NCI-H2171 (cell line): ENCODE data around the gene SORL1.

ENCODE experiments used
- DNase-seq: peaks from one replicate; lab custom pipeline; 2025; lab: John Stamatoyannopoulos, UW

Gene SORL1

DNA sequence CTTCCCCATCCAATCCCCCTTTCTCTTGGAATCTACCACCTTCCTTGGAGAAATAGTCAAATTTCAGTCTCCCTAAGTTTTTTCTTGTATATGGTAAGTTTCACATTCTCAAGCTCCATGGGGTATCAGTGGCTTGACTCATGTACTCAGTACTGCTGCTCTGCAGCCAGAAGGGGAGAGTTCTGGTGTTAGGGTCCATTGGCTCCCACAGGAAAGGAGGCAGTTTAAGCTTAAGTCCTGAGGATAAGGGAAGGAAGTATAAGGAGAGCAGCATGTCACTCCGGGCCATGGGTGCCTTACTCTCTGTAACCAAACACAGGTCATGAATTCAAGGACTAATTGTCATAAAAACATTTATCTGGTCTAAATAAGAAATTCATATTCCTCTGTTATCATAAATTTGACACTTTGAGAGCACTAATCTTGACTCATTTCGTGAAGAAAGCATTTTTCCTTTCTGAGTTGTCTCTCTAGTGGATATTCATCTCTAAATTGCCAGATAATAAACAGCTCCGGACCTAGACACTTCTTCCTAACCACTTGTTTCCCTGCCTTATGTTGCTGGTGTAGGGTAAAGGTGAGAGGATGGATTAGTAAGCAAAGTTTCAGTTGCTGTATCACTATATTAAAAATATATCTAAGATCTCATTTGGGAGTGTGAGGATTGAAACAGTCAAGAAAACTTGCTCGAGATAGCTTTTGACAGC, 20.1 kb upstream of the SORL1 start:
- no peak for DNase-seq

DNA sequence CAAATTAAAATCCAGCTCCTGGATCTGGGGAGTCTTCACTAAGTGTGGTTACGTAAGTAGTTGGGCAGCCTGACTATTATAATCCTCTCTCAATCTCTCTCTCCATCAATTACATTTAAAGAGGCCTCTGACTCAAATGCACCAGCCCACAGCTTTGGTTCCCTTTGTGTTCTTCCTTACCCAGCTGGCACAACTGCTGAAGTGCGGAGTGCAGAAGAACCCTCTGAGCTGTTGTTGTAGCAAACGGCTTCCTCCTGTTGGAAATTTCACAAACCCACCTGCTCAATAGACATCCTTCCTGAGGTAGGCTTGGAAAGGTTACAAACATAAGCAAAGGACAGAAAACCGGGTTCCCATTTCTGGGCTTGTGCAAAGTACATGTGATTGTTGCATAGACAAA, 17.0 kb upstream of the SORL1 start:
- no peak for DNase-seq

DNA sequence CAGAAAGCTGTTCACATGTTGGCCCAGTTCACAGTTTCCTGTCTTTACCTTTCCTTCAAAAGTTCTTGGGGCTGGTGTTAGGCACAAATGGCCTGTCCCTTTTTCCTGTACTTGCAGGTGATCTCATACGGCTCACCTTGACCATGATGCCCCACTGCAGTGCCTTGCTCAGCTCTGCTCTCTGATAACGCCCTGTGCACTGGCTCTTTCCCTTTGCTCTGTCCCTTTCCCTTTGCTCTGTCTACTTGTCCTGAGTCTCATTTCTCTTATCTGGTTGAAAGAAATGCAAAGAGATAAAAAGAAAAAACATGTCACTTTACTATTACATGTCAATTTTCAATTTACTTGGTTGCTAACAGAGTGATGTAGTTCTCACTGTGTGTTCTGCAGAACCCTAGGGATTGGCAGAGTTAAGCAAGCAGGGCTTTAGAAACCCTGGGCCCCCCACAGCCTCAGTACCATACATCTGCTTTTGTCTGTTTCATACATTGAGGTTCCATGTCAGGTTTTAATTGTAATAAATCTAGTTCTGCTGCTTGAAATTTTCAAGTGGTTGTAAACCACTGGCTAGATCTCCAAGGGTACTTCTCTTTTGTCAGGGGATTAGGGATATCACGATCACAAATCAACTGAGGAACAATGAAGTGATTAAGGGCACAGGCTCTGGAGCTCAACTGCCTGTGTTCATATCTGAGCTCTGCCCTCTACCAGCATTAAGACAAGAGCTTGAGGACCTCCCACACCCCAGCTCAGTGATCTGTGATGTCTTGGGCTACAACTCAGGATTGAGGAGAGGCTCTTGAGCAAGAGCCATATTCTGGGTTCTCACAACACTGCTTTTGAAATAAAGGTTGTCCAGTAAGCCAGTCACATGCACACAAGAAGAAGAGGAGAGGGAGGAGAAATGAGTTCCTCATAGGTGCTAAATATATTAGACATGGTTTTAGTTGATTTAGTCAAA, 16.3 kb upstream of the SORL1 start:
- no peak for DNase-seq

DNA sequence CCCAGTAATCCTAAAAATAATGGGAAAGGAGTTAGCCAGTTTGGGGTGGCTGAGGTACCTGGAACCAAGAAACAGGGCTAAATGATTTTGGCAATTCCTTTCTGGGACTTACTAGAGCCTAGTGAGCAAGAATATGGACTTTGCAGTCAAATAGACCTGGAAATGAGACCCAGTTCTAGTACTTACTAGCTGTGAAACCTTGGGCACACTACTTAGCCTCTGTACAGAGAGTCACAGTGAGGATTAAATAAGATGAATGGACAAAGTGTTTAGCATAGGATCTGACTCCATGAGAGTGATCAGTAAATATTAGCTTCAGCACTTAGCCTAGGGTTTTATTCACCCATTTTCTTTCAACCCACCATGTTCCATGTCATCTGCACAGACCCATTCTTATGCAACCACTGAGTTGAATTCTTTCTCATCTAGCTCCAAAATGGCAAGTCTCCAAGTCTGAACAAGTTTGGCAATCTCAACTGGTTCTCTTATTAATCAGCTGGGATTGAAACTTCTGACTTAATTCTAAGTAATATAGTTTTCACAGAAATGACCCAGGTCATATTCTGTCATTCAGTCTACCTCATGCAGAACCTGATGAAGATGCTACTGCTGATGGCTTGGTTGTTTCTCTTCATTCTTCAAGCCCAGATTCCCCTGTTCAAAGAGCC, 15.0 kb upstream of the SORL1 start:
- DNase-seq: no peak

DNA sequence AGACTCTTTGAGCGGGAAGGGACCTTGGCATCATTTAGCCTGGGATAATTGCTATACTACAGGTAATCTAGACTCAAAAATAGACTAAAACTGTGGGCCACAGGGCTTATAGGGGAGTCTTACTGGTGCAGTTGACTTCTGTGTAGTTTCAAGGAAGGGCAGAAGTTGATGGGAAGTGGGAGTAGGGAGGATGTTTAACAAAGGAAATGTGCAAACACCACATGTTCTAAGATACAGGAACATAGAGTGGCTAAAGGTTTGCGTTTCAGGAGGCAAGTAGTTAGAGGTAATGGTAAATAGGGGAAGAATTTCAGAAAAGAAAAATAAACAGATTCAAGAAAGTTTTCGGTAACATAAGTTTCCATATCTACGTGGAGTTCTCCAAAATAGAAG, 14.4 kb upstream of the SORL1 start:
- DNase-seq: no peak

DNA sequence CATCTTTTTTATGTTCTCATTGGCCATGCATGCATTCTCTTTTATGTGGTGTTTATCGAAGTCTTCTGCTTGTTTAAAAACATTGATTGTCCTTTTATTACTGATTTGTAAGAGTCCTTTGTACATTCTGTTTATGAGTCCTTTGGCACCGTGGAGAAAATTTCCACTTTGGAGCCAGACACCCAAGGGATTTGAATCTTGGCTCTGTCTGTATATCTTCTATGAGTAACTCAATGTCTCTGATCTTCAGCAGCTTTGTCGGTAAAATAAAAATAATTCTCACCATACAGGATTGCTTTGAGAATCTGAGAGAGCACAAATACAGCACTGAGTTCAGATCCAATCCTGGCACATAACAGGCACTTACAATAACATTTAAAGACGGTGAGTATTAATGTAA, 12.8 kb upstream of the SORL1 start:
- DNase-seq: no peak

DNA sequence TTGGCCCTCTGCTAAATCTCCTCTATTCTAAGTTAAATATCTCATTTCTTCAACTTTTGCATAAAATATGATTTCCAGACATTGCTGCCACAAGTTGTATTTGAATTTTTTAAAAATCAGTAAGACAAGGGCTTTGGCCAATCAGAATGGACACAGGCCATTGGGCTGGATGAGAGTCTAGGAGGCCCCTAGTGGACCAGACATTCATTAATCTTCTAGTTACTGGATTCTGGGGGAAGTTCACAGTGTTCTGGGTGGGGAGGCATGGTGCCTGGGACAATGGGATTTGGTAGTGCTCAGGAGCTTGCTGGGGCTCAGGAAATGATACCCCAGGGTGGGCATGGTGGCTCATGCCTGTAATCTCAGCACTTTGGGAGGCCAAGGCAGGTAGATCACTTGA, 12.4 kb upstream of the SORL1 start:
- DNase-seq: no peak

DNA sequence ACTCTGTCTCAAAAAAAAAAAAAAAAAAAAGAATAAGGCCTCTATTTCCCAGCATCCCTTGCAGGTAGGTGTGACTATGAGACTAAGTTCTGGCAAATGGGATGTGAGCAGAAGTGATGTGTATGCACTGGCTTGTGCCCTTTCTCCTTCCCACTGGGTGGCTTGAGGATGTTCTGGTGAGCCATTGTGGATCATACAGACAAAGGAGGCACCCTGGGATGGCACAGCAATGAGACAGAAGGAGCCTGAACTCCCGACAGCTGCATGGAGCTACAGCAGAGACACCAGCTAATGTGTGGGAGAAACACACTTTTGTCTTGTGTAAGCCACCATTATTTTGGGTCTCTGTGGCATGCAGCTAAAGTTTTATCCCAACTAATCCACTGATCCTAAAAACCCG, 10.6 kb upstream of the SORL1 start:
- DNase-seq: no peak

DNA sequence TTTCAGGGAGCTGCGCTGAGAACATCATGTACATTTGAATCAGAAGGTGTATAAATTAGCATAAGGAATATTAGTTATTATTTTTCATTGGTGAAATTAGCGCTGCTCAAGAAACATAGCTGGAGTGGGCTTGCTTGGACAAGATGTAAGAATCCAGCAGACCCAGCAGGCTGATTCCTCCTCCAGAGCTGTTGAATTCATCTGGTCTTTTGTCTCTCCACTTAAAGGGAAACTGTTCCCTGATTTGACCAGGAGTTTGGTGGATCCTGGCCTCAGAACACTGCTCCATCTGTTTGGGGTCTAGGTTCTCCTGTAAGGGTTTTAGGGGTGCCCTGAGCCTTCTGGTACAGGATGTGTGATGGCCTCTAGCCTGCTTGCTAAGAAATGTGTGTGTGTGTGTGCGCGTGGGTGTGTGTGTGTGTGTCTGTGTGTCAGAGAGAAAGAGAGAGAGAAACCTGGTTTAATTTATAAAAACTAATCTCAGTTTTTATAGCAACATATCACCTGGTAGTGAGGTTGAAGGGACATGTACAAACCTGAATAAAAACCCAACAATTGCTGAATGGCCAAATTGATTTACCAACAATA, 8.3 kb upstream of the SORL1 start:
- no peak for DNase-seq

DNA sequence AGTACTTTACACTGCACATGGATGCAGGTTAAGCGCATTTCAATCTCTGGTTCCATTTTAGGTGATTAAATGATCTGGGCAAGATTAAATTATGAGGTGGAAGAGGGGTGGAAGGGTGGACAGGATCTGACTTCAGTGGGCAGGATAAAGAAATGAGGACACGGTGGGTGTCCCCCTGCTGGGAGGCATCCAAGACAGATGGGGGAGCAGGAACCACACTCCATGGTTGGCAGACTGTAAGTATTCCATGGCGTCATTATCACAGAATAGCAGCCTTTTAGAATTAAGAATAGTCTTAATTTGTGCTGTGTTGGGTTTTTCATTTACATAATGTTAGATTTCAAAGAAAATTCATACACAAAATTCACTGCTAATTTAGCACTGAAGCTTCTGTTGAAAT, 7.6 kb upstream of the SORL1 start:
- DNase-seq: no peak

DNA sequence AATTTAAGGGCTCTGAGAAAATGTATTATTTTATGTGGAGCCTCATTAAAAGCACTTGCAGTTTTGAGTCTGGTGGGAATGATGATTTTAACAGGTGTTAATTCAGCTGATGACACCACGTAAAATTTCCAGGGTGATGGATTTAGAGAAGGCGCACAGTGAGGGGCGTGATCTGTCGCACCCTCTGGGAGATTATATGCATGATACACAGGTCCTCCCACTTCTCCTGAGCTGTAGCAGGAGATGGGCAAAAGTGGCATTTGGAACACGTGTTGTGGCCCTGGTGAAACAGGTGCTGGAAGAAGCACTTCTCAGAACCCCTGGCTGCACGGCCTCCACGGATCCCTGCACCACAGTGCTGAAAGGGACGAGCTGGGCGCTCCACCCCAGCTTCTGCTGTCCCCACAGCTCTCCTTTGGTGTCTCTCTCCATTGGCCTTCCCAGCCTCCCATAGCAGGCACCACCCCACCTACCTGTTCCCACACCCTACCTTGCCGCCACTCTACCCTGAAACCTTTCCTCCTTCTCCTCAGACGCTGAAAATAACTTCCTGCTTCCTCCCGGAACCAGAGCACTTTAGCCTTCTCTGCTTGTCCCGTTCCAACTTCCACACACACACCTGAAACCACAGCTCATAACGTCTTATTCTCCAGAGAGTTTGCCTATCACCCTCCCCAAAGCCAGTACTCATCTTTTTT, 6.9 kb upstream of the SORL1 start:
- no peak for DNase-seq

DNA sequence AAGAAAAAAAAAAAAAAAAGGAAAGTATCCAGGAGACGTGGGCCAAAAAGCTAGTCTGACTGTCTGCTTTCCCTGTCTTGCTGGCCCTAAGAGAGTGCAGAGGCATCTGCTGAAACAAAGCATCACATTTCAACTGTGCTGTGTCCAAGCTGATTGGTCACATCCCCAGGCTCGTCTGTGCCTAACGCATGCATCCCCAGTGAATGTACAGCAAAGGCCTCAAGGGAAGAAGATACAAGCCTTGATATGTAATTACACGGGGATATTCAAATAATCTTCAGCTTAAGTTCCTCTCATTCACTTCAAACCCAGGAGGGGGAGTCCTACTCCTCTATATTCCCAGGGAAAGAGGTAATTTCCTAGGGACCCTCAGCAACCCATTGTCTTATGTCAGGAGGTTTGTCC, 5.4 kb upstream of the SORL1 start:
- DNase-seq: no peak

DNA sequence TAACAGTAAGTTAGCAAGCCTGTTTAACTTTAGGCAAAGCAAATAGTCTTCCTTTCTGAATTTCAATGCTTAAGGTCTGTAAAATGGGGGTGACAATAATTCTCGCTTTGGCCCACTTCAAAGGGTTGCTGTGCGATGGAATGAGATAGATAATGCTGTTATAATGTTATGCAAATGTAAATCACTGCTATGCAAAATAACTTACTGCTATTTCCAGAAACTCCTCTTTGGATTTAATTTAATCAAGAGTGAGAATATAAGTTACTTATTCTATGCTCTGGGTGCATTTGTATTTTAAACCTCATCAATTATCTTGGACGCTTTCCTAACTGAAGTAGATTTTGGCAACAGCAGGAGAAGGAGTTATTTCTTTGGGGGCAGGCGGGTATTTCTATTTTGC, 4.1 kb upstream of the SORL1 start:
- DNase-seq: no peak

DNA sequence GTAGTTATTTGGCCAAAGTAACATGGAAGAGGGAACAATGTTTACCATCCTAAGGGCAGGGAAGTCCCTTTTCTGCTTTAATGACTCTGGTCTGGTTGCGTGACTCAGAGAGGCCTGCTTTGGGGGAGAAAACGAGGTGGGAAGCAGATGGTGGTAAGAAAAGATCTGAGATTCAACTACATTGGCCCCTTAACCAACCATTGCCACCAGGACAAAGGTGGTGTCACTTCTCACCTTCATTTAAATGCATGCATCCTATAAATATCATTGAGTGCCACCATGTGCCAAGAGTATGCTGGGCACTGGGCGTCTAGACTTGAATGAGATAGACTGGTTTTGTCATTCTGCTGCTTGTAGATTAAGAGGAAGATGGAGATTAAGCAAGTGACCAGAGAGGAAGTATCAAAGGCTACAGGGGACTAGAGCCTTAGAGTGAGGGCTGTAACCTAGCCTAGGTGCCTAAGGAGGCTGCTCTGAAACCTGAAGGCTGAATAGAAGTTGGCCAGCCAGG, 3.6 kb upstream of the SORL1 start:
- no peak for DNase-seq

DNA sequence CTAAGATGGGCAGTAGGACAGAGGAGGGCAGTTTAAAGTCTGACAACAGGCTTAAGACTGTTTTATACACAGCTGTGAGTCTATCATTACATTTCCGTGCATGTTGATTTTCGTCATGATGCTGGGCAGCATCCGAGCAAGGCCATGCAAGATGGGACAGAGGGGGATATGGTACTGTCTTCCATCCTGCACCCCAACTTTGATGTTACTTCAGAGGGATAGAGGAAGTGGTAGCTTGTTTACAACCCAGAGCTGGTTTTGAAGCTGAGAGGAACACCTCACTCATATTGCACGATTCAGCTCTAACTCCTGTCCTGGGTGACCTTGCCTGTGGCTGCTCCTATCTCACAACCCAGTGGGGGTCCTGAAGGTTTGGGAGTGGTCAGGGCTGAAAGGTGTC, 3.0 kb upstream of the SORL1 start:
- no peak for DNase-seq

DNA sequence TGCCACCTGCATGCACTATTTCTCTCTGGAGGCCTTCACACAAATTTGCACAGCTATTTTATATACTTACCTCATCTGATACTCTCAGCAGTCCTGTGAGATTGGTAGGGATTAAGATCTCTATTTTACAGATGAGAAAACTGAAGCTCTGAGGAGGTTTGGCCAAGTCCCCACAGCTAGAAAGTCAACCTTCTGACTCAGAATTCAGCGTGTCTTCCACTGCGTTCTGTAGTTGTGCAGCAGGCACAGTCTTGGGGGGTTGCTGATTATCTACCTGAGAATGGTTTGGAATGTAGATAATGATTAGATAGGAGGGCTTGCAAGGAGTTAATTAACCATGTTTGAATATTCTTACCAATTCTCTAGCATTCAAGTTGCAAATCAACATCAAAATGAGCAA, 2.5 kb upstream of the SORL1 start:
- no peak for DNase-seq

DNA sequence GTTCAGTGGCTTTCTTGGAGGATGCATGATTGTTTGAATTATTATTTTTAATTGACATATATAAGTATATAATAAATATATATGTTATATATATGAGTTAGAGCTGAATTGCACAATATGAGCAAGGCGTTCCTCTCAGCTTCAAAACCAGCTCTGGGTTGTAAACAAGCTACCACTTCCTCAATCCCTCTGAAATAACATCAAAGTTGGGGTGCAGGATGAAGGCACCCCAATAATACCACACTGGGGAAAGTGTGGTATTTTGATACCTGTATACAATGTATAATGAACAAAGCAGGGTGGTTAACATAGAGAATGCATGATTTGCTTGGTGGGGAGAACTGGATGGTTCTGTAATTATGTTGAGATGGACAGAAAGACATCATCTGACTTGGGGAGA, 1.7 kb upstream of the SORL1 start:
- no peak for DNase-seq

DNA sequence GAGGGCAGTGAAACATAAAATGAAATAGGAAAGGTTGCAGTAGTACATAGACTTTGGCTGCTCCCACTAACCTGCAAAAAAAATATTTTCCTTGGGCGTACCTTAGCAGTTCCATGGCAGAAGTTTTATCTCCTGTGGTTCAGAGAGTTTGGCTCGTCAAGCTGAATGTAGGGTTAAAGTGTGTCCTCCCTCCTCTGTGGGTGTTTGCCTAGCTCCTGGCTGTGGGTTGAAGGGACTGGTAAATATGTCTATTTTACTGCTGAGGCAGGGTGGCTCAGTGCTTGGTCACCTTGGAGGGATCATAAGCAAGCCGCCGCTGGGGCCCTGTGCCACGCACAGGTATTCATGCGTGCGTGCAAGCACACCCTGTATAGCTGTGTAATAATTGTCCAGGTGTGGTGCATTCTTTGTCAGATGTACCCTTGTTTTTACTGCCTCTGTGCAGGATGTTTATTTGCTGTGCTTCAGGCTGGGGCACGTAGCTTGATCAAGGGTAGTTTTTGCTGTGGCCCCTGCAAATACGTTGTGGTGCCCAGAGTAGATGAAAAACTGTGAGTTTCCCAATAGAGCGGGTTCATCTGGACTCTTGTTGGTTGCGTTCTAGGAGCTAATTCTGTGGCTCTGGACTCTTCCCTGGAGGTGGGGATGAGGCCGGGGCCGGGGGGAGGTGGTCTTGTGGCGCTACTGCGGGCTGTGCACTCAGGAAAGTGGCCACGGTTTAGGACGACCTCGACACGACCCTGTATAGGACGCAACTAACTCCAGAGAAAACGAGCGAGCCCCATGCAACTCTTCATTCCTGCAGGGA, 732 bp upstream of the SORL1 start:
- no peak for DNase-seq

DNA sequence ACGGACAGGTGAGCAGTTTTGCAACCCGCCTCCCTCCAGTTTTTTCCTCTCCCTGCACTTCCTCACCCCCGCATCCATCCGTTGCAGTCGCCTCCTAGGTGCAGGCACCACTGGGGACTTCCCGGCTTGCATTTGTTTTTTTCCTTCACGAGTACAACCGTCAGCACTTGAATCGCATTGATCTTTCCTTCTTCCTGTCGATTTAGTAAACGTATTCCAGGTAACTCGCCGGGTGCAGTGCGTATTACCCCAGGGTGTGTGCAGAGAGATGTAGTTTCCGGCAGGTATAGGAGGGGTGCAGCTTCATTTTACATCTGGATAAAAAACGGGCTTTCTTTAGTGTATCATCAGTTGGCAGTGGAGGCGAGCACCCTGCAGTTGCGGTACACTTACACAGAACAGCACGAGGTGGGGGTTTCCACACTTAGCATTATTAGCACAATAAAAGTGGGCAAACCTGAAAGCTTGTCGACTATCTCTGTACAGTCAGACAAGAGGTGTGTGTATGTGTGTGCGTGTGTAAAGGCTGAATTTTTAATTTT, 566 bp downstream of the SORL1 start, which contains the start of gene SORL1-AS1:
Gene SORL1-AS1 (minus strand): TSS at position 359 of the 542 bp plus-strand sequence.
- DNase-seq: no peak

DNA sequence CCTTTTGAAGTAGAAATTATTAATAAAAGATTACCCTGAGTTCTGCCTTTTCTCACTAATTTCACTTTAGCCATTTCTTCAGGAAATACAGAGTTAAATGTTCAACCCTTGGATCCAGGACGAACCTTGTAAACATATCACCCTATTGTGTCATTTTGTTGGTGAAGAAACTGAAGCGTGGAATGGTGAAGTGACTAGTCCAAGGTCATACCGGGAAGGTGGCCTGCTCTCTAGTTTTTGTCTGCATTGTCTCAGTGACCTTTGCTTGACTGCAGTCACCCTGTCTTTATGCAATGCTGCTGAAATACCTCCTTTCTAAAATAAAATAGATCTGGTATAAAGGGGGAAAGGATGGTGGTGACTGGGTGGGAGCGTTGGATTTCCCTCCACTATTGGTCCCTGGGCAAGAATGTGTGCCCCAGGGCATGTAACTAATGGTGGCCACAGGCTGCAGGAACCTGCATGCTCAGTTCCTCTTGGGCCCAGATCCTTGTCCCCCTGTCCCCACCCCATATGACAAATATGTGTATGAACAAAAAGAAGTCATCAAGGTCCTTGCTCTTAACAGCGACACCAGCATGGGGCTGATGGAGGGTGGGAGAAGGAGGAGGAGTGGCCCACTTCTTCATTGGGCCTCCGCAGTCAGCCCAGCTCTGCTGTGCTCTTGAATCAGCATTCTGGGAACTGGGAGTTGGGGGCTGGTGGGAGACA, 1.6 kb downstream of the SORL1 start:
- no peak for DNase-seq
